ENCODE results near the gene TSPAN31. TPM values are rescaled to one million over a fixed set of nuclear protein-coding genes. Genes with fewer than 3 reads are reported as not detected.

TSPAN31 gene
- total RNA-seq, 1 donor from 2014 or later, result 42.3 TPM

DNA sequence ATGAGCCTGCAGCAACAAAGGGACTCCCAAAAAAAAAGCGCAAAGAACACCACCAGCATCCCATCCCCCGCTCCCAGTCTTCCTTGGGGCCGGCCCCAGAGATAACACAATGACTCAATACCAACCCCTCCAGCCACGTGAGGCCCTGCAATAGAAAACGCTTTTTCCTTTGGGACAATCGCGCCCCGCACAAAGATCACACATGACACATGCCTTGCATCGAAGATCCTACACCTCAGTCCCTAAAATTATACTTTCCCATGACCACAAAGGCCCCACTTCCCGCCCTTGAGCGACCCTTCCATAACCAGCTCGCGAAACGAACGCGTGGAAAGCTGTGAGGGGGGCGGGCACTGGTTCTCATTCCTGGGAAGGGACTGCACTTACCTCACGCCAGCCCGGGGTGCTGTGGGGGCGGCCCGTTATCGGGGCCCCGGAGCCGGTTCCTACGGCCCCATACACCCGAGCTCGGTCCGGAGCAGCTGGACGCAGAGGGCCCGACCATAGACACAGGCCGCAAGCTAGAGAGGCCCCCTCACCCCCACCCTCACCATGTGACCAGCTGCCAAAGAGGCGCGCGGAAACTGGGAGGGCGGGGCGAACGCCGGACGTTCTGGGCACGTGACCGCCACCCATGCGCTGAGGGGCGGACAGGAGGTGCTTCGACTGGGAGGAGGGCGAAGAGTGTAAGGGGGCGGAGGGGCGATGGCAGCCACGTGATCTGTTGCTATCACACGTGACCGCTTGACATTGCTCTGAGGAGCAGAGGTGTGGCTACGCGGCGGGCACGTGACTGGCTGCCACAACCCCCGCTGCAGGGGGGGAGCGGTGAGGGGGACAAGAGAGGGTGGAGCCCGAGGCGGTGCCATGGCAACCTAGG lies 7.2 kb downstream of the TSPAN31 start, which contains the start of gene CDK4:
CDK4 (minus strand) TSS at position 523 of the 880 bp plus-strand sequence. CDS start 593 bp downstream, outside the sequence.
- H3K9me3 ChIP-seq, result no peaks in the 10 kb centered on the region
- no peaks in the 10 kb centered on the region for H3K27me3 ChIP-seq
- peak within 1 kb of the TSS; percentile 70 to 77 for H3K4me3 ChIP-seq
- peak; percentile 99 to 100 for DNase-seq (ENCODE audit: low spot score in 2 of 2)
- peaks cover 2 to 17% of the 10 kb centered on the region in 2 donors for H3K4me1 ChIP-seq
- H3K36me3 ChIP-seq, result peaks cover 20 to 33% of the 10 kb centered on the region in 2 donors
- TF ChIP-seq, protein P1, sequence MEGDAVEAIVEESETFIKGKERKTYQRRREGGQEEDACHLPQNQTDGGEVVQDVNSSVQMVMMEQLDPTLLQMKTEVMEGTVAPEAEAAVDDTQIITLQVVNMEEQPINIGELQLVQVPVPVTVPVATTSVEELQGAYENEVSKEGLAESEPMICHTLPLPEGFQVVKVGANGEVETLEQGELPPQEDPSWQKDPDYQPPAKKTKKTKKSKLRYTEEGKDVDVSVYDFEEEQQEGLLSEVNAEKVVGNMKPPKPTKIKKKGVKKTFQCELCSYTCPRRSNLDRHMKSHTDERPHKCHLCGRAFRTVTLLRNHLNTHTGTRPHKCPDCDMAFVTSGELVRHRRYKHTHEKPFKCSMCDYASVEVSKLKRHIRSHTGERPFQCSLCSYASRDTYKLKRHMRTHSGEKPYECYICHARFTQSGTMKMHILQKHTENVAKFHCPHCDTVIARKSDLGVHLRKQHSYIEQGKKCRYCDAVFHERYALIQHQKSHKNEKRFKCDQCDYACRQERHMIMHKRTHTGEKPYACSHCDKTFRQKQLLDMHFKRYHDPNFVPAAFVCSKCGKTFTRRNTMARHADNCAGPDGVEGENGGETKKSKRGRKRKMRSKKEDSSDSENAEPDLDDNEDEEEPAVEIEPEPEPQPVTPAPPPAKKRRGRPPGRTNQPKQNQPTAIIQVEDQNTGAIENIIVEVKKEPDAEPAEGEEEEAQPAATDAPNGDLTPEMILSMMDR (IDR thresholded peaks at IDR 0.05), result no peak
- intact Hi-C loops (cut with DNase I), result loop anchor here (1.0 to 5.0 kb wide), 3 partner anchors 8 to 135 kb away; no protein-coding TSS in a partner anchor
- peak within 1 kb of the TSS; percentile 89 for H3K27ac ChIP-seq

DNA sequence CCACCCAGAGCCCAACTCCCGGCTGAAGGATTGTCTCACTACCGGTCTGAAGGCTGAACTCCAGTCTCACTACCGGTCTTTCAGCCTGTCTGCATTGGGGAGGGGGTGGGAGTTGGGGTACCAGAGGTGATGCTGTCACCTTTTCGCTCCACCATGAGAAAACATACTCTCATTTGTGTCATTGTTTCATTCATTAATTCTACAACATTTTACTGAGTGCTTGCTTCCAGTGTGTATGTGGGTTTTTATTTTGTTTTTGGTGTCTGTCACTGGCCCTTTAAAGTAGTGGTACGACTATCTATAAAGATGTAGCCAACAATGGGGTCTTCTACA lies 7.8 kb downstream of the TSPAN31 start:
- DNase-seq (ENCODE audit: low spot score in 2 of 2), result no peak
- Histone ChIP-seq H3K9me3 (no peaks in the 10 kb centered on the region), H3K36me3 (peaks cover 13 to 27% of the 10 kb centered on the region in 2 donors), H3K27ac (peak overlapping the region; percentile 29 to 53), H3K27me3 (no peaks in the 10 kb centered on the region), H3K4me3 (peak overlapping the region; percentile 34 to 70), H3K4me1 (peaks cover 2 to 17% of the 10 kb centered on the region in 2 donors)
- intact Hi-C loops (cut with DNase I), result loop anchor here (1.0 to 5.0 kb wide), 3 partner anchors 8 to 135 kb away; no protein-coding TSS in a partner anchor
- TF ChIP-seq, protein P1 (IDR thresholded peaks at IDR 0.05), result no peak

DNA sequence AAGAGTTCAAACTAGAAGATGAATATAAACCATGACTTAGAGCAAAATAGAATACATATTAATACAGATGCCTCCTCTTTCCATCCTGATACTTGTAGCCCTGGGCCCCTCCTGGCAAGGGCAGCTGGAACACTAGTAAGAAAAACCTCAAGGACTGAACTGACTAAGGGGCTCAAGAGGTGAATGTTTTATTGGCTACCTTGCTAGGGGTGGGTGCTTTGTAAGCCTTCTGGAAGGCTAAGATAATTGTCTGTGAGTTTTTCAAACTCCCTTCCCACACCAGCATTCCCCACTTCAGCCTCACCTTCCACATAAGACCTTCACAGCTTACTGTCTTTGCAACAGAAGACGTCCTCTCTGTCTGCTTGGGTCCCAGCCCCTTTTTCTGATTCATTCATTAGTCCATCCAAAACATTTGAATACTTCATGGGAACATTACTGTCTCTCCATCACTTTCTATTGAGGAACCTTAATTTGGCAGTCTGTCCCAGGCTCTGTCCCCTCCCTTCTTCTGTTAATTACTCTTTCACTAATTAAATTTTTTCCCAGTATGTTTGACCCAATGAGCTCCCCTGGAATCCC lies 9.0 kb downstream of the TSPAN31 start:
- H3K36me3 ChIP-seq, result peaks cover 11 to 27% of the 10 kb centered on the region in 2 donors
- no peaks in the 10 kb centered on the region for H3K9me3 ChIP-seq
- TF ChIP-seq, protein P1 (IDR thresholded peaks at IDR 0.05), result no peak
- H3K27ac ChIP-seq, result no peak overlapping the region
- intact Hi-C loops (cut with DNase I), result loop anchor here (5.0 kb wide), 1 partner anchor 133 kb away; no protein-coding TSS in a partner anchor
- H3K27me3 ChIP-seq, result no peaks in the 10 kb centered on the region
- H3K4me3 ChIP-seq, result peak overlapping the region in 1 of 2 donors; percentile 93
- DNase-seq (ENCODE audit: low spot score in 2 of 2), result no peak
- H3K4me1 ChIP-seq, result peaks cover 2 to 17% of the 10 kb centered on the region in 2 donors

DNA sequence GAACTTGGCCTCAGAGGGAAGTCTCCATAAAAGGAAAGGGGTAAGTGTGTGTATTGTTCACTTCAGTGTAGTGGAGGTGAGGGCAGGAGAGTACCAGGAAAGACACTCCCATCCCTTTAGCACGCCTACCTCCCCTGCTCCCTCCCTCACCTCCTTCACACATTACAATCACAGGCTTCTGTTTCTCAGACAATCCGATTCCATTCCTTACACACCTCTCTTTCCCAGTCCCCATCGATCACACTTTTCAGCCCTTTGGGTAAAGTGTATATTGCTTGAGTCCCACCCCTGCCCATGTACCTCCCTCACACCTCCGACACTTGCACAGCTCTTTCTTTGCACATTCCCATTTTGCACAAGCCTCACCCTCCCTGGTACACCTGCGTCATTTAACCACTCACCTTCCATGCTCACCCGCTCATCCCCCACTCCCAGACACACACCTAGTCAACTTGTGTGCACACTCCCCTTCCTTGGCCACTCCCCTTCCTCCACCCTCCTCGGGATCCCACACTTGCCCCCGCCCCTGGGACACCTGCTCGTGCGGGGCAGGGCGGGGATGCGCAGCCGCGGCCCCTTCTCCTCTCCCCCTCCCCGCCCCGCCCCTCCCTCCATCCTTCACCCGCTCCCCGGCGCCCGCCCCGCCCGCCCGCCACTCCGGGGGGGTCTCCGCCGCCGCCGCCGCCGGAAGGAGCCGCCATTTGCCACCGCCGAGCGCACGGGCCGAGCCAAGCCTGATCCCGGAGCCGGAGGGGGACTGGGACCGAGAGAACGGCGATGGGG lies 9.8 kb downstream of the TSPAN31 start, which contains the start of gene MARCHF9:
MARCHF9 (plus strand) TSS at position 693 of the 783 bp plus-strand sequence. CDS start 426 bp downstream, outside the sequence.
- H3K36me3 ChIP-seq, result peaks cover 10 to 22% of the 10 kb centered on the region in 2 donors
- TF ChIP-seq, protein P1 (IDR thresholded peaks at IDR 0.05), result no peak
- no peaks in the 10 kb centered on the region for H3K9me3 ChIP-seq
- no peaks in the 10 kb centered on the region for H3K27me3 ChIP-seq
- peak within 1 kb of the TSS in 1 of 2 donors; percentile 22 for H3K27ac ChIP-seq
- DNase-seq (ENCODE audit: low spot score in 2 of 2), result peak in 1 of 2 donors; percentile 80
- peak within 1 kb of the TSS; percentile 89 to 93 for H3K4me3 ChIP-seq
- intact Hi-C loops (cut with DNase I), result loop anchor here (5.0 kb wide), 1 partner anchor 133 kb away; no protein-coding TSS in a partner anchor
- H3K4me1 ChIP-seq, result peaks cover 2 to 17% of the 10 kb centered on the region in 2 donors

DNA sequence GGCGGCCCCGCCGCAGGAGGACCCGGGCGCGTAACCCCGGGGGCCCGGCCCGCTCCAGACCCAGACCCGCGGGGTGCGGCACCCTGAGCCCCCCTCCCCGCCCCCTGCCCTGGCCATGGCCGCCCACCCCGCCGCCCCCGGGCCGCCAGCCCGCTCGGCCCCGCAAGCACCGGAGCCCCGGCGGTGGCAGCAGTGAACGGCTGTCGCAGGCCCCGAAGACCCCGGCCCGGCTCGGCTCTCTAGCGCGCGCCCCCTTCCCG lies 10.3 kb downstream of the TSPAN31 start:
- H3K27me3 ChIP-seq, result no peaks in the 10 kb centered on the region
- H3K4me1 ChIP-seq, result peaks cover 2 to 17% of the 10 kb centered on the region in 2 donors
- TF ChIP-seq, protein P1 (IDR thresholded peaks at IDR 0.05), result no peak
- intact Hi-C loops (cut with DNase I), result no loop called here
- peak overlapping the region; percentile 89 to 93 for H3K4me3 ChIP-seq
- no peak for DNase-seq (ENCODE audit: low spot score in 2 of 2)
- peak overlapping the region in 1 of 2 donors; percentile 22 for H3K27ac ChIP-seq
- no peaks in the 10 kb centered on the region for H3K9me3 ChIP-seq
- peaks cover 7 to 19% of the 10 kb centered on the region in 2 donors for H3K36me3 ChIP-seq
